Glutamatergic neuron (in vitro differentiated cells): ENCODE measurements around the gene UCK2. TPM values are rescaled to one million over a fixed set of nuclear protein-coding genes. Genes with fewer than 3 reads are reported as not detected.

Source experiments
- DNase-seq: peaks from one replicate; pipeline ENCODE4 v3.0.0; 2022
- H3K27ac Mint-ChIP-seq: one replicate; pipeline ENCODE4 v1.8.0; 2020; ENCODE audit warnings: mild to moderate bottlenecking, mixed read lengths, inconsistent platforms; ENCODE audit not compliant: unreplicated experiment
- H3K27me3 Mint-ChIP-seq: one replicate; pipeline ENCODE4 v1.8.0; 2020; ENCODE audit warnings: mild to moderate bottlenecking, moderate library complexity, mixed read lengths, inconsistent platforms; ENCODE audit not compliant: unreplicated experiment
- H3K36me3 Mint-ChIP-seq: one replicate; pipeline ENCODE4 v1.8.0; 2020; ENCODE audit warnings: mild to moderate bottlenecking, mixed read lengths, inconsistent platforms; ENCODE audit not compliant: unreplicated experiment
- H3K4me1 Mint-ChIP-seq: one replicate; pipeline ENCODE4 v1.8.0; 2020; ENCODE audit warnings: mild to moderate bottlenecking, low read depth, mixed read lengths, inconsistent platforms; ENCODE audit not compliant: unreplicated experiment
- H3K4me3 Mint-ChIP-seq: one replicate; pipeline ENCODE4 v1.8.0; 2020; ENCODE audit warnings: mild to moderate bottlenecking, mixed read lengths, inconsistent platforms; ENCODE audit not compliant: unreplicated experiment
- H3K9me3 Mint-ChIP-seq: one replicate; pipeline ENCODE4 v1.8.0; 2020; ENCODE audit warnings: mild to moderate bottlenecking, moderate library complexity, mixed read lengths, inconsistent platforms; ENCODE audit not compliant: unreplicated experiment
- total RNA-seq: library from RNA; stranded (reverse); fragmentation: NEBNext Ultra II Directional; extraction: Animal tissue kit (Norgen Biotek cat#: 25700); gene quantifications from one replicate; pipeline ENCODE4 v1.2.1, GENCODE V29; 2021; ENCODE audit not compliant: unreplicated experiment
- TF ChIP-seq, protein P1 (sequence below): fragments of 200-600 bp; sonication (generic); IDR thresholded peaks from one replicate; pipeline ENCODE4 v1.5.0; 2021; ENCODE audit not compliant: partially characterized antibody, unreplicated experiment

UCK2 gene
- total RNA-seq, 1 donor from 2014 or later = 29.9 TPM

DNA sequence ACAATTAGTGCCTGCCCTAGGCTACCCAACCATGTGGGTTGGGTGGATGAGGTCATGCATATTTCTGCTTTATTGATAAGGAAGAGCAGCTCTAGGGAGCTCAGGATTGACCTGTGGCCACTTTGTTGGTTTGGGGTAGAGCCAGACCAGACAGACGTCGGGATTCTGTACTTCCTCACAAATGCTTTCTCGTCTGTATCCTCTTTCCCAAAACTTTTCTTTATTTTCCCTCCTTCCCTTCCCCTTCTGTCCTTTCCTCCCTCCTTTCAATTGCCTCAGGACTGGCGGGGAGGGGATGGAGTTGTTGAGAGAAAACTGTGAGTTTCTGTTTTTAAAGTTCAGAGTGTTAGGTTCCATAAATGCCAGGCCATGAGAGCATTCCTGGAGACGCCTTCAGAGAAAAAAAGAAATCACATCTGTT lies 68.0 kb downstream of the UCK2 start:
- H3K27me3 Mint-ChIP-seq = peaks cover 6% of the 10 kb centered on the region
- no peak overlapping the region for H3K27ac Mint-ChIP-seq
- peaks cover 20% of the 10 kb centered on the region for H3K4me1 Mint-ChIP-seq
- H3K4me3 Mint-ChIP-seq = no peak overlapping the region
- no peaks in the 10 kb centered on the region for H3K36me3 Mint-ChIP-seq
- peaks cover 5% of the 10 kb centered on the region for H3K9me3 Mint-ChIP-seq
- no peak for DNase-seq
- TF ChIP-seq, protein P1, sequence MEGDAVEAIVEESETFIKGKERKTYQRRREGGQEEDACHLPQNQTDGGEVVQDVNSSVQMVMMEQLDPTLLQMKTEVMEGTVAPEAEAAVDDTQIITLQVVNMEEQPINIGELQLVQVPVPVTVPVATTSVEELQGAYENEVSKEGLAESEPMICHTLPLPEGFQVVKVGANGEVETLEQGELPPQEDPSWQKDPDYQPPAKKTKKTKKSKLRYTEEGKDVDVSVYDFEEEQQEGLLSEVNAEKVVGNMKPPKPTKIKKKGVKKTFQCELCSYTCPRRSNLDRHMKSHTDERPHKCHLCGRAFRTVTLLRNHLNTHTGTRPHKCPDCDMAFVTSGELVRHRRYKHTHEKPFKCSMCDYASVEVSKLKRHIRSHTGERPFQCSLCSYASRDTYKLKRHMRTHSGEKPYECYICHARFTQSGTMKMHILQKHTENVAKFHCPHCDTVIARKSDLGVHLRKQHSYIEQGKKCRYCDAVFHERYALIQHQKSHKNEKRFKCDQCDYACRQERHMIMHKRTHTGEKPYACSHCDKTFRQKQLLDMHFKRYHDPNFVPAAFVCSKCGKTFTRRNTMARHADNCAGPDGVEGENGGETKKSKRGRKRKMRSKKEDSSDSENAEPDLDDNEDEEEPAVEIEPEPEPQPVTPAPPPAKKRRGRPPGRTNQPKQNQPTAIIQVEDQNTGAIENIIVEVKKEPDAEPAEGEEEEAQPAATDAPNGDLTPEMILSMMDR = no peak

DNA sequence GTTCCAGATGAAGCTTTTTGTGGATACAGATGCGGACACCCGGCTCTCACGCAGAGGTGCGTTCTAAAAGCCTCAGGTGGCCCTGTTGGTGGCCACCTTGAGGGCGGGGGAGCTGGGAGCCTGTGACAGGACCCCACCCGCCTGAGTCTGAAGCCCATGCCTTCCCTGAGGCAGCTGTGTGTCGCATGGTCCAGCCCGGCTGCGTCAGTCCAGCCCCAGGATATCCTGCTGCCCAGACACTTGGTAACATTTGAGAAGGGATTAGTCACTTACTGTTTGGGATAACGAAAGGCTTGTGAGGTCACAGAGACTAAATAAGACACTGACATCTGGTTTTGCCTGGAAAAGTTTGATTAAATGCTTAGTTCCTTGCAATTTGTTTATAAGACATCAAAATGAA lies 68.9 kb downstream of the UCK2 start:
- H3K4me1 Mint-ChIP-seq = peaks cover 26% of the 10 kb centered on the region
- no peak overlapping the region for H3K4me3 Mint-ChIP-seq
- H3K36me3 Mint-ChIP-seq = no peaks in the 10 kb centered on the region
- DNase-seq = no peak
- H3K27me3 Mint-ChIP-seq = peaks cover 6% of the 10 kb centered on the region
- H3K9me3 Mint-ChIP-seq = peaks cover 5% of the 10 kb centered on the region
- TF ChIP-seq, protein P1 = no peak
- H3K27ac Mint-ChIP-seq = no peak overlapping the region

DNA sequence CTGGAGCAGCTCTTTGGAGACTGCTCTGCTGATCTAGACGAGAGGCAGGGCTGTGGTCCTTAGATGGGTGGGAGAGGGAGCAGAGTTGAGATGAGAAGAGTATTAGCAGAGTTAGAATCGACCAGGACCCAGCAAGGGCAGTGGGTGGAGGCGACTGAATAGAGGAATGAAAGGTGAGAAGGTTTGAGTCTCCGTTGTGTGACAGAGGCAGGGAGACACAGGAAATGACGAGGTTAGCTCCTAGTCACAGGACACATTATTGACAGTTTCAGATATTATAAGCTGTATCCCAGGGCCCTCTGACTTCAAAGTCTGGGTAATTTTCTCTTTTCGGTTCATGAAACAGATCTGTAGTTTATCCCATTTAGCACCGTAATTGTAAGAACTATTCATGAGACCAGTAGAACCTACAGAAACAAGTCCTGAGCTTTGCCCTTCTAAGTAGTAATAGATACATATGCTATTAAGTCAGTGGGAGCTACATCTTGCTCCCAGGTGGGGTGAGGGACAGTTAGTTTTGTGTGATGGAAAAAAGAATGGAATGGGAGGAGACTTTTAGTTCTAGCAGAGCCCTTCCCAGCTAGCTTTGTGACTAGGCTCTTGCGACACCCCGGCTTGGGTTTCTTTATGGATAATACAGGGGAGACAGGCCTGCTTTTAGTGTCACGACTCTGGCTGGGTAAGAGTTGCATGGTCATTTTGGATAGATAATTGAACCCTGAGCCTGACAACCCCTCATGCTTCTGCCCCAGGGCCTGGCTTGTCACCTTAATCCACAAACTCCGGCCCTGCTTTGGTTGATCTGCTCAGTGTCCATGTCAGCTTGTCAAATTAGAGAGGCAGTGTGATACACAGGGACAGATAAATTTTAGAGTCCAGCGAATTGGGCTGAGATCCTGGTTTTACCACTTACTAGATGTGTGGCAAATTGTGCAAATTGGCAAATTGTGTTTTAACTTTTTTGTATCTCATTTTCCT lies 70.2 kb downstream of the UCK2 start:
- peaks cover 2% of the 10 kb centered on the region for H3K27me3 Mint-ChIP-seq
- H3K36me3 Mint-ChIP-seq = no peaks in the 10 kb centered on the region
- H3K4me1 Mint-ChIP-seq = peaks cover 26% of the 10 kb centered on the region
- TF ChIP-seq, protein P1 = no peak
- H3K27ac Mint-ChIP-seq = no peak overlapping the region
- DNase-seq = no peak
- peaks cover 3% of the 10 kb centered on the region for H3K9me3 Mint-ChIP-seq
- no peak overlapping the region for H3K4me3 Mint-ChIP-seq

DNA sequence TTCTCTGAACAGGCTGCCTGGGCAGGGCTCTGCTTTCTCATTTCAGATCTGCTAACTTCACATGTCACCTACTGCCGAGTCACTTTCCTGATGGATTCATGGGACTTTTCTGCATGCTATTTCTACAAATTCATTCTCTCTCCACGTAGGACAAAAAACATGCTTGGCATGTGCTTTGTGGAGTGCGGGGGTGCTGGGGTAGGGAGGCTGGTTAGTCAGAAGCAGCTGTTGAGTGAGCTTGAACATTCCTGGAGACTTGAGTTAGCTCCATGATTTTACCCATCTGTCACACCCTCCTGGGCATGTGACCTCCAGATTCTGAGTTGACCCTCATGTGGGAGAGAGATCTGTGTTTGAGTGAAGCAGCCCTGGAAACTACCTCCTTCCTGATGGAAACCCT lies 71.4 kb downstream of the UCK2 start:
- TF ChIP-seq, protein P1 = no peak
- H3K9me3 Mint-ChIP-seq = peaks cover 3% of the 10 kb centered on the region
- DNase-seq = no peak
- H3K4me1 Mint-ChIP-seq = peaks cover 26% of the 10 kb centered on the region
- H3K27me3 Mint-ChIP-seq = no peaks in the 10 kb centered on the region
- peak overlapping the region; percentile 25 for H3K27ac Mint-ChIP-seq
- H3K4me3 Mint-ChIP-seq = no peak overlapping the region
- no peaks in the 10 kb centered on the region for H3K36me3 Mint-ChIP-seq

DNA sequence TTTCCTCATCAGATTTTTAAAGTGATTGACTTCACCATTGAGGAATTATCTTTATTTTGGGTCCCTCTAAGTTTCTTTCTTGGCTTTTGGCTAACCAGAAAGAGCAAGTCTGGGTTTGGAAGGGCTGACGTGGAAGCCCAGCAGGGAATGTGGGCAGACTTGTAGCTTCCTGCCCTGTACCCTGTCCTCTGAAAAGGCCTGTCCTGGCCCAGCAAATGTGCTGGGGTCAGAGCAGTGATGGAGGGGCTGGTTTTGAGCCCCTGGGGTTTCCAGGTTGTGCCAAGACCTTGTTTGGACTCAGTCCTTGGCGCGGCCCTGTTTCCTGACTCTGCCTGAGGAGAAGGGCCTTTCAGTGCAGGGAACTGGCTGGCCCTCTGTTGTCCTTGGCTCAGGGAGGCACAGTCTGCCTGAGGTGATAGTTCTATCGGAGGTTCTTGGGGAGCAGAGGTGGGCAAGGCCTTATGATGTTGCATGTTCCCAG lies 72.1 kb downstream of the UCK2 start:
- no peaks in the 10 kb centered on the region for H3K36me3 Mint-ChIP-seq
- no peak overlapping the region for H3K27ac Mint-ChIP-seq
- no peak overlapping the region for H3K4me3 Mint-ChIP-seq
- TF ChIP-seq, protein P1 = no peak
- DNase-seq = no peak
- H3K27me3 Mint-ChIP-seq = no peaks in the 10 kb centered on the region
- H3K9me3 Mint-ChIP-seq = peaks cover 3% of the 10 kb centered on the region
- peaks cover 26% of the 10 kb centered on the region for H3K4me1 Mint-ChIP-seq
